IPS-15b (cell line): ENCODE data around the gene FILIP1L.

Source experiments
- H3K27me3 ChIP-seq: one replicate; pipeline ENCODE4 v1.6.1; 2013; ENCODE audit warnings: low read length; ENCODE audit not compliant: control insufficient read depth, insufficient read depth
- H3K36me3 ChIP-seq: one replicate; pipeline ENCODE4 v1.6.1; 2013; ENCODE audit warnings: low read length; ENCODE audit not compliant: control insufficient read depth, insufficient read depth
- H3K4me1 ChIP-seq: one replicate; pipeline ENCODE4 v1.6.1; 2013; ENCODE audit warnings: mild to moderate bottlenecking, low read length; ENCODE audit not compliant: control insufficient read depth, insufficient read depth
- H3K4me3 ChIP-seq: one replicate; pipeline ENCODE4 v1.5.1; 2013; ENCODE audit warnings: low read depth, low read length
- H3K9ac ChIP-seq: one replicate; pipeline ENCODE4 v1.6.1; 2013; ENCODE audit warnings: low read depth, mild to moderate bottlenecking, low read length
- H3K9me3 ChIP-seq: one replicate; pipeline ENCODE4 v1.6.1; 2013; ENCODE audit warnings: mild to moderate bottlenecking, low read length; ENCODE audit not compliant: control insufficient read depth, insufficient read depth

The FILIP1L gene

GRCh38 chr3:100081986-100082692, 32.2 kb downstream of the FILIP1L start:
- Histone ChIP-seq H3K36me3 (no peaks in the 10 kb centered on the region), H3K9me3 (no peaks in the 10 kb centered on the region), H3K4me3 (no peak overlapping the region), H3K9ac (no peak overlapping the region), H3K4me1 (no peaks in the 10 kb centered on the region), H3K27me3 (no peaks in the 10 kb centered on the region)

- no peaks in the 10 kb centered on the region for H3K36me3 ChIP-seq
- no peaks in the 10 kb centered on the region for H3K9me3 ChIP-seq
- H3K27me3 ChIP-seq = no peaks in the 10 kb centered on the region
- no peak overlapping the region for H3K9ac ChIP-seq
- peaks cover 5% of the 10 kb centered on the region for H3K4me1 ChIP-seq
- no peak overlapping the region for H3K4me3 ChIP-seq
Measured at GRCh38 chr3:100081311-100081710, 33.0 kb downstream of the FILIP1L start.

- Histone ChIP-seq H3K27me3 (no peaks in the 10 kb centered on the region), H3K4me1 (peaks cover 5% of the 10 kb centered on the region), H3K9ac (no peak overlapping the region), H3K36me3 (no peaks in the 10 kb centered on the region), H3K9me3 (no peaks in the 10 kb centered on the region), H3K4me3 (no peak overlapping the region)
Measured at GRCh38 chr3:100080573-100080972, 33.7 kb downstream of the FILIP1L start.

GRCh38 chr3:100079328-100079727, 35.0 kb downstream of the FILIP1L start:
- Histone ChIP-seq H3K27me3 (no peaks in the 10 kb centered on the region), H3K4me1 (peaks cover 5% of the 10 kb centered on the region), H3K36me3 (no peaks in the 10 kb centered on the region), H3K4me3 (no peak overlapping the region), H3K9ac (no peak overlapping the region), H3K9me3 (no peaks in the 10 kb centered on the region)

GRCh38 chr3:100076731-100077529, 37.4 kb downstream of the FILIP1L start:
- Histone ChIP-seq H3K27me3 (no peaks in the 10 kb centered on the region), H3K36me3 (no peaks in the 10 kb centered on the region), H3K9ac (no peak overlapping the region), H3K4me1 (peaks cover 17% of the 10 kb centered on the region), H3K4me3 (no peak overlapping the region), H3K9me3 (no peaks in the 10 kb centered on the region)

GRCh38 chr3:100075851-100076730, 38.2 kb downstream of the FILIP1L start:
- H3K4me1 ChIP-seq = peaks cover 21% of the 10 kb centered on the region

GRCh38 chr3:100075196-100075595, 39.1 kb downstream of the FILIP1L start:
- no peaks in the 10 kb centered on the region for H3K36me3 ChIP-seq
- peaks cover 21% of the 10 kb centered on the region for H3K4me1 ChIP-seq
- H3K9me3 ChIP-seq = no peaks in the 10 kb centered on the region
- no peaks in the 10 kb centered on the region for H3K27me3 ChIP-seq
- no peak overlapping the region for H3K4me3 ChIP-seq
- H3K9ac ChIP-seq = no peak overlapping the region

More at GRCh38 chr3:100075851-100076730, 38.2 kb downstream of the FILIP1L start:
- Histone ChIP-seq H3K9me3 (no peaks in the 10 kb centered on the region), H3K4me3 (no peak overlapping the region), H3K36me3 (no peaks in the 10 kb centered on the region), H3K9ac (no peak overlapping the region), H3K27me3 (no peaks in the 10 kb centered on the region)

GRCh38 chr3:100073714-100074307, 40.5 kb downstream of the FILIP1L start:
- no peak overlapping the region for H3K9ac ChIP-seq
- H3K36me3 ChIP-seq = no peaks in the 10 kb centered on the region
- H3K9me3 ChIP-seq = no peaks in the 10 kb centered on the region
- no peak overlapping the region for H3K4me3 ChIP-seq
- peaks cover 21% of the 10 kb centered on the region for H3K4me1 ChIP-seq
- no peaks in the 10 kb centered on the region for H3K27me3 ChIP-seq

- no peak overlapping the region for H3K9ac ChIP-seq
- H3K4me3 ChIP-seq = no peak overlapping the region
- no peaks in the 10 kb centered on the region for H3K36me3 ChIP-seq
- no peaks in the 10 kb centered on the region for H3K9me3 ChIP-seq
- peaks cover 21% of the 10 kb centered on the region for H3K4me1 ChIP-seq
- H3K27me3 ChIP-seq = no peaks in the 10 kb centered on the region
Measured at GRCh38 chr3:100073049-100073713, 41.1 kb downstream of the FILIP1L start.

GRCh38 chr3:100072326-100073048, 41.8 kb downstream of the FILIP1L start:
- H3K9ac ChIP-seq = no peak overlapping the region

More at GRCh38 chr3:100072326-100073048, 41.8 kb downstream of the FILIP1L start:
- H3K4me3 ChIP-seq = no peak overlapping the region
- H3K4me1 ChIP-seq = peaks cover 21% of the 10 kb centered on the region
- no peaks in the 10 kb centered on the region for H3K9me3 ChIP-seq
- H3K36me3 ChIP-seq = no peaks in the 10 kb centered on the region
- H3K27me3 ChIP-seq = no peaks in the 10 kb centered on the region
